Vagina (tissue), 2 donors: ENCODE results near the gene ZFP69B. TPM values are rescaled to one million over a fixed set of nuclear protein-coding genes. Genes with fewer than 3 reads are reported as not detected.

Source experiments
- DNase-seq, 2 donors: peaks; one replicate each; pipeline ENCODE4 v3.0.0-alpha.2; 2017; ENCODE audit errors: extremely low spot score in 2 of 2
- H3K27ac ChIP-seq: fragments of 200-600 bp; sonication (generic); one replicate; pipeline ENCODE4 v1.5.1; 2019
- H3K27me3 ChIP-seq: fragments of 200-600 bp; sonication (generic); one replicate; pipeline ENCODE4 v1.5.1; 2019
- H3K36me3 ChIP-seq, 2 donors: fragments of 200-600 bp; sonication (generic); one replicate each; pipeline ENCODE4 v1.5.1; 2017 to 2019
- H3K4me1 ChIP-seq: fragments of 200-600 bp; sonication (generic); one replicate; pipeline ENCODE4 v1.5.1; 2019
- H3K4me3 ChIP-seq, 2 donors: fragments of 200-600 bp; sonication (generic); 1 replicate in 1 of 2; 2 replicates in 1 of 2; pipeline ENCODE4 v1.5.1; 2016 to 2019
- H3K9me3 ChIP-seq: fragments of 200-600 bp; sonication (generic); one replicate; pipeline ENCODE4 v1.5.1; 2019
- CTCF ChIP-seq, 3 experiments: fragments of 450-650 bp in 2 of 3; fragments of 200-600 bp in 1 of 3; sonication (generic) in 1 of 3; IDR thresholded peaks; one replicate each; pipeline ENCODE4 v1.5.1; 2017 to 2019; ENCODE audit warnings: antibody characterized with exemption in 3 of 3, mild to moderate bottlenecking in 2 of 3, moderate library complexity in 2 of 3
- POLR2A ChIP-seq, 2 donors: fragments of 450-650 bp; IDR thresholded peaks; one replicate each; pipeline ENCODE4 v1.6.1; 2017; ENCODE audit warnings: antibody characterized with exemption in 2 of 2, mild to moderate bottlenecking in 2 of 2, moderate library complexity in 2 of 2
- POLR2AphosphoS5 ChIP-seq, 2 donors: sonication (generic); formaldehyde crosslinking; IDR thresholded peaks; one replicate each; pipeline ENCODE4 v1.9.0; 2017; ENCODE audit warnings: antibody characterized with exemption in 2 of 2, mild to moderate bottlenecking in 2 of 2, low read depth in 1 of 2; ENCODE audit not compliant: insufficient read depth in 1 of 2
- intact Hi-C: fragments of 100-400 bp; cut with DNase I; formaldehyde crosslinking; loops from one replicate; pipeline ENCODE4 v1.15.1; 2023
- total RNA-seq: library from RNA; depleted of rRNA; stranded (reverse); fragments of >200 nt; gene quantifications from one replicate; pipeline ENCODE4 v1.2.3, GENCODE V29; 2016

ZFP69B gene
- total RNA-seq, 1 donor from 2014 or later = 1.2 TPM

- Histone ChIP-seq H3K9me3 (no peaks in the 10 kb centered on the region), H3K4me3 (no peak overlapping the region), H3K36me3 (peaks cover 0 to 24% of the 10 kb centered on the region in 2 donors), H3K4me1 (no peaks in the 10 kb centered on the region), H3K27ac (no peak overlapping the region), H3K27me3 (no peaks in the 10 kb centered on the region)
- intact Hi-C loops = no loop called here
- no peak for TF ChIP-seq CTCF (IDR thresholded peaks at IDR 0.05)
- TF ChIP-seq POLR2AphosphoS5 (IDR thresholded peaks at IDR 0.05; ENCODE audit: insufficient read depth in 1 of 2, low read depth in 1 of 2) = no peak
- TF ChIP-seq POLR2A (IDR thresholded peaks at IDR 0.05) = no peak
- DNase-seq = no peak
Measured at GRCh38 chr1:40423264-40423642, 27.0 kb upstream of the ZFP69B start.

GRCh38 chr1:40423951-40424618, 26.2 kb upstream of the ZFP69B start:
- Histone ChIP-seq H3K27me3 (no peaks in the 10 kb centered on the region), H3K9me3 (no peaks in the 10 kb centered on the region), H3K4me1 (no peaks in the 10 kb centered on the region), H3K4me3 (no peak overlapping the region), H3K36me3 (peaks cover 0 to 18% of the 10 kb centered on the region in 2 donors), H3K27ac (no peak overlapping the region)
- intact Hi-C loops = no loop called here
- TF ChIP-seq CTCF (IDR thresholded peaks at IDR 0.05) = no peak
- no peak for TF ChIP-seq POLR2AphosphoS5 (IDR thresholded peaks at IDR 0.05; ENCODE audit: insufficient read depth in 1 of 2, low read depth in 1 of 2)
- no peak for TF ChIP-seq POLR2A (IDR thresholded peaks at IDR 0.05)
- no peak for DNase-seq

DNA sequence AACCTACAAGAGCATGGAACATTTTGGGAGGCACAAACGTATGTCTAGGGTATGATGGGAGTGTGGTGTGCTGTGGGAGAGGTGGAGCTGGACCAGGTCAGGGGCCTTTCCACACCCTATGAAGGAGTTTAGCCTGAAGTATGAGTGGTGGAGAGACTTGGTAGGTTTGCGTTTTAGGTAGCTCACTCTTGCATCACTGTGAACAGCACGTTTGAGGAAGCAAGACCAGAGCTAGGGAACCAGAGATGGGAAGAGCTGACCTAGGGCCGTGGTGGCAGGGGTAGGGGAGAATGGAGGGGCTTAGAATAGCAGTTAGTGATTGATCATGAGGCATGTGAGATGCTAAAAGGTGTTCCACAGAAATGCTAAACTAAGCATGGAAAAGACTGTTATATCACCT, 25.1 kb upstream of the ZFP69B start:
- DNase-seq = no peak
- Histone ChIP-seq H3K9me3 (no peaks in the 10 kb centered on the region), H3K4me1 (no peaks in the 10 kb centered on the region), H3K27me3 (no peaks in the 10 kb centered on the region), H3K36me3 (peaks cover 0 to 17% of the 10 kb centered on the region in 2 donors), H3K4me3 (no peak overlapping the region), H3K27ac (no peak overlapping the region)
- no peak for TF ChIP-seq CTCF (IDR thresholded peaks at IDR 0.05)
- no peak for TF ChIP-seq POLR2AphosphoS5 (IDR thresholded peaks at IDR 0.05; ENCODE audit: insufficient read depth in 1 of 2, low read depth in 1 of 2)
- TF ChIP-seq POLR2A (IDR thresholded peaks at IDR 0.05) = no peak
- intact Hi-C loops = no loop called here

GRCh38 chr1:40431385-40431784, 18.9 kb upstream of the ZFP69B start:
- Histone ChIP-seq H3K36me3 (no peaks in the 10 kb centered on the region), H3K27ac (no peak overlapping the region), H3K9me3 (no peaks in the 10 kb centered on the region), H3K4me1 (no peaks in the 10 kb centered on the region), H3K27me3 (no peaks in the 10 kb centered on the region), H3K4me3 (no peak overlapping the region)
- DNase-seq = no peak
- intact Hi-C loops = no loop called here
- TF ChIP-seq CTCF (IDR thresholded peaks at IDR 0.05) (no peak), POLR2AphosphoS5 (IDR thresholded peaks at IDR 0.05; ENCODE audit: insufficient read depth in 1 of 2, low read depth in 1 of 2) (no peak), POLR2A (IDR thresholded peaks at IDR 0.05) (no peak)

DNA sequence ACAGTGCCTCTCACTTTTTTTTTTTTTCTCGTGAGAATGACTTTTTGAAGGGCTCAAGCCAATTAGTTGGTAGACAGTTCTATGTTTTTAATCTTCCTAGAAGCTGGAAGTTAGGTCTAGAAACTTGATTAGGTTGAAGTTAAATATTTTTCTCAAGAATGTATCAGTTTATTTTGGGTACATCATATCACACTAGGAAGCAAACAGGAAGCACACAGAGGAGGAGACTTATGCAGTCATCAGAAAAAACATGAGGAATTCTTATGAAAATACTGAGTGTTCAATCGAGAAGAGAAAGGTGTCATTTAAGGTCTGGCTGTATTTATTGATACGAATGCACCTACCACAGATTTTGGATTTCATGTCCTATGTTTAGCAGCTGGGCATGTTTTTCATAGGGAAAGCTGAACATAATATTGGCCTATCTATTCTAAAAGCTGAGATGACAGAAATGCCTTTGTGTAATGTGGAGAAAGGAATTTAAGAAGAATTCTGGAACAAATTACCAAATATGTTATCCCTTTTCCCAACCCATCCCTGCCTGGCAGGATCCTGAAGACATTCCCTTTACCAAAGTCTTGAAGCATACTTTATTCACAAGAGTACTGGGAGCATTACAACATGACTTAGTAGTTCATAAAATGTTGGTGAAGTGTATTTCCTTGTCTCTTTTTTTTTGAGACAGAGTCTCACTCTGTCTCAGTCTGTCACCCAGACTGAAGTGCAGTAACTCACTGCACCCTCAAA, 17.5 kb upstream of the ZFP69B start:
- Histone ChIP-seq H3K27ac (no peak overlapping the region), H3K4me3 (no peak overlapping the region), H3K27me3 (no peaks in the 10 kb centered on the region), H3K9me3 (no peaks in the 10 kb centered on the region), H3K36me3 (no peaks in the 10 kb centered on the region), H3K4me1 (no peaks in the 10 kb centered on the region)
- no peak for DNase-seq
- intact Hi-C loops = no loop called here
- TF ChIP-seq POLR2A (IDR thresholded peaks at IDR 0.05) (no peak), POLR2AphosphoS5 (IDR thresholded peaks at IDR 0.05; ENCODE audit: insufficient read depth in 1 of 2, low read depth in 1 of 2) (no peak), CTCF (IDR thresholded peaks at IDR 0.05) (no peak)
